ENCODE results near the gene ATP1A4.

The ATP1A4 gene

GRCh38 chr1:160193091-160193819 is 41.9 kb downstream of the ATP1A4 start (continued):
- TF ChIP-seq OSR2 (tag by site-specific recombination; IDR thresholded peaks at IDR 0.05) (no peak), ZNF133 (tag by site-specific recombination; IDR thresholded peaks at IDR 0.05) (no peak), ZFHX2 (tag by site-specific recombination; conservative IDR thresholded peaks at IDR 0.05) (no peak), KLF8 (tag by site-specific recombination; IDR thresholded peaks at IDR 0.05) (peak; percentile 68), ZNF391 (tag by site-specific recombination; IDR thresholded peaks at IDR 0.05; ENCODE audit: borderline replicate concordance, low read depth) (no peak), ZBTB8A (tag by site-specific recombination; IDR thresholded peaks at IDR 0.05) (no peak), ZNF157 (tag by site-specific recombination; IDR thresholded peaks at IDR 0.05) (no peak), ZNF626 (tag by site-specific recombination; IDR thresholded peaks at IDR 0.05) (no peak), ZNF2 (tag by site-specific recombination; IDR thresholded peaks at IDR 0.05) (peak; percentile 73), TCF7L2 (IDR thresholded peaks at IDR 0.05; ENCODE audit: borderline replicate concordance, low read depth, low read length) (no peak), GFI1B (tag by site-specific recombination; IDR thresholded peaks at IDR 0.05) (no peak), ZNF664 (tag by site-specific recombination; IDR thresholded peaks at IDR 0.05) (no peak), ZNF366 (tag by site-specific recombination; conservative IDR thresholded peaks at IDR 0.05) (peak; percentile 32; the same call in 1 of the 2 replicates), ZNF24 (tag by site-specific recombination; IDR thresholded peaks at IDR 0.05) (peak; percentile 84), ZBTB21 (tag by site-specific recombination; IDR thresholded peaks at IDR 0.05) (peak; percentile 43; the same call in 1 of the 2 replicates), ZFP3 (tag by site-specific recombination; IDR thresholded peaks at IDR 0.05; ENCODE audit: low read depth) (no peak), GLIS2 (tag by site-specific recombination; IDR thresholded peaks at IDR 0.05) (peak; percentile 40), SP2 (tag by site-specific recombination; IDR thresholded peaks at IDR 0.05) (0 out of 2 replicates have a peak, but pooled peaks have one; percentile 10), ZNF629 (tag by site-specific recombination; IDR thresholded peaks at IDR 0.05) (peak; percentile 83), ZNF707 (tag by site-specific recombination; IDR thresholded peaks at IDR 0.05) (no peak), ZXDB (tag by site-specific recombination; IDR thresholded peaks at IDR 0.05) (peak; percentile 58; the same call in 1 of the 2 replicates), ZNF558 (tag by site-specific recombination; IDR thresholded peaks at IDR 0.05) (peak; percentile 32; the same call in 1 of the 2 replicates), ZNF335 (tag by site-specific recombination; conservative IDR thresholded peaks at IDR 0.05) (peak; percentile 61), MYNN (tag by site-specific recombination; IDR thresholded peaks at IDR 0.05; ENCODE audit: borderline replicate concordance) (no peak), ZNF16 (tag by site-specific recombination; IDR thresholded peaks at IDR 0.05; ENCODE audit: low read depth) (no peak), ZNF654 (tag by site-specific recombination; IDR thresholded peaks at IDR 0.05; ENCODE audit: low read depth) (peak; percentile 98), ZBTB48 (tag by site-specific recombination; IDR thresholded peaks at IDR 0.05) (no peak), ZNF792 (tag by site-specific recombination; IDR thresholded peaks at IDR 0.05) (no peak)
- TF ChIP-seq, protein P1, sequence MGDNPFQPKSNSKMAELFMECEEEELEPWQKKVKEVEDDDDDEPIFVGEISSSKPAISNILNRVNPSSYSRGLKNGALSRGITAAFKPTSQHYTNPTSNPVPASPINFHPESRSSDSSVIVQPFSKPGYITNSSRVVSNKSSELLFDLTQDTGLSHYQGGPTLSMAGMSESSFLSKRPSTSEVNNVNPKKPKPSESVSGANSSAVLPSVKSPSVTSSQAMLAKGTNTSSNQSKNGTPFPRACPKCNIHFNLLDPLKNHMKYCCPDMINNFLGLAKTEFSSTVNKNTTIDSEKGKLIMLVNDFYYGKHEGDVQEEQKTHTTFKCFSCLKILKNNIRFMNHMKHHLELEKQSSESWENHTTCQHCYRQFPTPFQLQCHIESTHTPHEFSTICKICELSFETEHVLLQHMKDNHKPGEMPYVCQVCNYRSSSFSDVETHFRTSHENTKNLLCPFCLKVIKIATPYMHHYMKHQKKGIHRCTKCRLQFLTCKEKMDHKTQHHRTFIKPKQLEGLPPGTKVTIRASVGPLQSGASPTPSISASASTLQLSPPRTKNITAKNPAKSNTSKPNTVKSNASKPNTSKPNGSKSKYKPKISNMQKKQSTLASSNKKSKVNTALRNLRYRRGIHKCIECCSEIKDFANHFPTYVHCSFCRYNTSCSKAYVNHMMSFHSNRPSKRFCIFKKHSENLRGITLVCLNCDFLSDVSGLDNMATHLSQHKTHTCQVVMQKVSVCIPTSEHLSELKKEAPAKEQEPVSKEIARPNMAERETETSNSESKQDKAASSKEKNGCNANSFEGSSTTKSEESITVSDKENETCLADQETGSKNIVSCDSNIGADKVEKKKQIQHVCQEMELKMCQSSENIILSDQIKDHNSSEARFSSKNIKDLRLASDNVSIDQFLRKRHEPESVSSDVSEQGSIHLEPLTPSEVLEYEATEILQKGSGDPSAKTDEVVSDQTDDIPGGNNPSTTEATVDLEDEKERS (tag by site-specific recombination; IDR thresholded peaks at IDR 0.05), result no peak
- TF ChIP-seq, protein P2, sequence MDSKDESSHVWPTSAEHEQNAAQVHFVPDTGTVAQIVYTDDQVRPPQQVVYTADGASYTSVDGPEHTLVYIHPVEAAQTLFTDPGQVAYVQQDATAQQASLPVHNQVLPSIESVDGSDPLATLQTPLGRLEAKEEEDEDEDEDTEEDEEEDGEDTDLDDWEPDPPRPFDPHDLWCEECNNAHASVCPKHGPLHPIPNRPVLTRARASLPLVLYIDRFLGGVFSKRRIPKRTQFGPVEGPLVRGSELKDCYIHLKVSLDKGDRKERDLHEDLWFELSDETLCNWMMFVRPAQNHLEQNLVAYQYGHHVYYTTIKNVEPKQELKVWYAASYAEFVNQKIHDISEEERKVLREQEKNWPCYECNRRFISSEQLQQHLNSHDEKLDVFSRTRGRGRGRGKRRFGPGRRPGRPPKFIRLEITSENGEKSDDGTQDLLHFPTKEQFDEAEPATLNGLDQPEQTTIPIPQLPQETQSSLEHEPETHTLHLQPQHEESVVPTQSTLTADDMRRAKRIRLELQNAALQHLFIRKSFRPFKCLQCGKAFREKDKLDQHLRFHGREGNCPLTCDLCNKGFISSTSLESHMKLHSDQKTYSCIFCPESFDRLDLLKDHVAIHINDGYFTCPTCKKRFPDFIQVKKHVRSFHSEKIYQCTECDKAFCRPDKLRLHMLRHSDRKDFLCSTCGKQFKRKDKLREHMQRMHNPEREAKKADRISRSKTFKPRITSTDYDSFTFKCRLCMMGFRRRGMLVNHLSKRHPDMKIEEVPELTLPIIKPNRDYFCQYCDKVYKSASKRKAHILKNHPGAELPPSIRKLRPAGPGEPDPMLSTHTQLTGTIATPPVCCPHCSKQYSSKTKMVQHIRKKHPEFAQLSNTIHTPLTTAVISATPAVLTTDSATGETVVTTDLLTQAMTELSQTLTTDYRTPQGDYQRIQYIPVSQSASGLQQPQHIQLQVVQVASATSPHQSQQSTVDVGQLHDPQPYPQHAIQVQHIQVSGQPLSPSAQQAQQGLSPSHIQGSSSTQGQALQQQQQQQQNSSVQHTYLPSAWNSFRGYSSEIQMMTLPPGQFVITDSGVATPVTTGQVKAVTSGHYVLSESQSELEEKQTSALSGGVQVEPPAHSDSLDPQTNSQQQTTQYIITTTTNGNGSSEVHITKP (tag by site-specific recombination; IDR thresholded peaks at IDR 0.05), result peak; percentile 82
- TF ChIP-seq, protein P3, sequence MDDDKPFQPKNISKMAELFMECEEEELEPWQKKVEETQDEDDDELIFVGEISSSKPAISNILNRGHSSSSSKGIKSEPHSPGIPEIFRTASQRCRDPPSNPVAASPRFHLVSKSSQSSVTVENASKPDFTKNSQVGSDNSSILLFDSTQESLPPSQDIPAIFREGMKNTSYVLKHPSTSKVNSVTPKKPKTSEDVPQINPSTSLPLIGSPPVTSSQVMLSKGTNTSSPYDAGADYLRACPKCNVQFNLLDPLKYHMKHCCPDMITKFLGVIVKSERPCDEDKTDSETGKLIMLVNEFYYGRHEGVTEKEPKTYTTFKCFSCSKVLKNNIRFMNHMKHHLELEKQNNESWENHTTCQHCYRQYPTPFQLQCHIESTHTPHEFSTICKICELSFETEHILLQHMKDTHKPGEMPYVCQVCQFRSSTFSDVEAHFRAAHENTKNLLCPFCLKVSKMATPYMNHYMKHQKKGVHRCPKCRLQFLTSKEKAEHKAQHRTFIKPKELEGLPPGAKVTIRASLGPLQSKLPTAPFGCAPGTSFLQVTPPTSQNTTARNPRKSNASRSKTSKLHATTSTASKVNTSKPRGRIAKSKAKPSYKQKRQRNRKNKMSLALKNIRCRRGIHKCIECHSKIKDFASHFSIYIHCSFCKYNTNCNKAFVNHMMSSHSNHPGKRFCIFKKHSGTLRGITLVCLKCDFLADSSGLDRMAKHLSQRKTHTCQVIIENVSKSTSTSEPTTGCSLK (tag by site-specific recombination; IDR thresholded peaks at IDR 0.05), result no peak
- TF ChIP-seq, protein P4, sequence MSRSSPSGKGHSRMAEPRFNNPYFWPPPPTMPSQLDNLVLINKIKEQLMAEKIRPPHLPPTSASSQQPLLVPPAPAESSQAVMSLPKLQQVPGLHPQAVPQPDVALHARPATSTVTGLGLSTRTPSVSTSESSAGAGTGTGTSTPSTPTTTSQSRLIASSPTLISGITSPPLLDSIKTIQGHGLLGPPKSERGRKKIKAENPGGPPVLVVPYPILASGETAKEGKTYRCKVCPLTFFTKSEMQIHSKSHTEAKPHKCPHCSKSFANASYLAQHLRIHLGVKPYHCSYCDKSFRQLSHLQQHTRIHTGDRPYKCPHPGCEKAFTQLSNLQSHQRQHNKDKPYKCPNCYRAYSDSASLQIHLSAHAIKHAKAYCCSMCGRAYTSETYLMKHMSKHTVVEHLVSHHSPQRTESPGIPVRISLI (tag by site-specific recombination; IDR thresholded peaks at IDR 0.05), result no peak
